GM12878 (cell line): ENCODE results near the gene TANC1.

Experiments used
- MEF2A ChIP-seq: IDR thresholded peaks from 2 replicates; pipeline ENCODE4 v1.6.1; 2011; ENCODE audit warnings: low read depth, mild to moderate bottlenecking, low read length, moderate library complexity; ENCODE audit not compliant: insufficient read depth
- NRF1 ChIP-seq: conservative IDR thresholded peaks from 2 replicates; pipeline ENCODE4 v1.6.1; 2011; ENCODE audit warnings: mild to moderate bottlenecking, low read depth, low read length, improper control_type of control experiment
- POLR2A ChIP-seq: IDR thresholded peaks from 2 replicates; pipeline ENCODE4 v1.6.1; 2011; ENCODE audit warnings: low read depth, mild to moderate bottlenecking, low read length
- SMC3 ChIP-seq: IDR thresholded peaks from 2 replicates; pipeline ENCODE4 v1.6.1; 2011; ENCODE audit warnings: low read length, improper control_type of control experiment, borderline replicate concordance

DNA sequence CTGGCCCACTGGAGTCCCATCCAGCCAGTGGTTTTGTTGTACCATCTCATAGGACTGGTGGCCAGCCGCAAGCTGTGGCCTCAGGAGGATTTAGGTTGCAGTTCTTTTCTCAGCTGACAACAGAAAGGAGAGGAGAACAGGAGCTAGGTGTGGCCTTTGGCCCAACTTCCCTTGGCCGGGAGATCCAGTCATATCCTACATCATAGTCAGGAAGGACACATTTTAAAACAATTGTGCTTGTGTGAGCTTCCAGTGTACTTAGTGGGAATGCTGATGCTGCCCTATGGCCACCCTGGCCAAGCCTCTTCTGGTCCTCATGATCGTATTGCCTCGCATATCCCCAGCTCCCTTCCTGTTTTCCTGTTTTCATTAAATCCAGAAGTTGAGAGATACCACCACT, 220.0 kb downstream of the TANC1 start:
- TF ChIP-seq POLR2A, result no peak
- no peak for TF ChIP-seq MEF2A
- no peak for TF ChIP-seq NRF1
- TF ChIP-seq SMC3, result no peak
